GM18951 (cell line): ENCODE results near the gene CARNS1.
"Not testable (repeated sequence)": the region's sequence is repeated elsewhere in the genome, so short reads cannot be mapped to it uniquely, and the experiment has no call there.

Experiments used
- POLR2A ChIP-seq: IDR thresholded peaks from 4 replicates; pipeline ENCODE4 v1.6.1; 2011; ENCODE audit warnings: mild to moderate bottlenecking; ENCODE audit not compliant: insufficient read length, insufficient read depth; ENCODE audit errors: extremely low read depth
- in situ Hi-C: fragments of 300-500 bp; cut with MboI; formaldehyde crosslinking; loops from one replicate; pipeline ENCODE4 v1.12.0; 2022; ENCODE audit warnings: low sequenced_read_pairs, mixed read lengths, inconsistent platforms; ENCODE audit not compliant: unreplicated experiment

CARNS1 gene

GRCh38 chr11:67413266-67413849 is 2.1 kb upstream of the CARNS1 start:
- in situ Hi-C loops: no loop called here
- no peak for TF ChIP-seq POLR2A

- in situ Hi-C loops: no loop called here
- TF ChIP-seq POLR2A: no peak
Measured at GRCh38 chr11:67416416-67417335, 1.2 kb downstream of the CARNS1 start.

GRCh38 chr11:67417425-67417824 is 1.9 kb downstream of the CARNS1 start:
- TF ChIP-seq POLR2A: no peak
- in situ Hi-C loops: no loop called here

- TF ChIP-seq POLR2A: no peak
- in situ Hi-C loops: no loop called here
Measured at GRCh38 chr11:67418476-67419281, 3.2 kb downstream of the CARNS1 start.

- in situ Hi-C loops: no loop called here
Measured at GRCh38 chr11:67419325-67420049, 4.0 kb downstream of the CARNS1 start.

GRCh38 chr11:67420147-67420645 is 4.7 kb downstream of the CARNS1 start:
- TF ChIP-seq POLR2A: no peak
- in situ Hi-C loops: no loop called here

More at GRCh38 chr11:67419325-67420049, 4.0 kb downstream of the CARNS1 start:
- no peak for TF ChIP-seq POLR2A

GRCh38 chr11:67420646-67421429 is 5.4 kb downstream of the CARNS1 start:
- peak; percentile 67 for TF ChIP-seq POLR2A
- in situ Hi-C loops: no loop called here

GRCh38 chr11:67421430-67422031 is 6.1 kb downstream of the CARNS1 start:
- in situ Hi-C loops: no loop called here
- no peak for TF ChIP-seq POLR2A

GRCh38 chr11:67422891-67423290 is 7.4 kb downstream of the CARNS1 start:
- in situ Hi-C loops: no loop called here
- no peak for TF ChIP-seq POLR2A

GRCh38 chr11:67423466-67423865 is 8.0 kb downstream of the CARNS1 start:
- in situ Hi-C loops: no loop called here

GRCh38 chr11:67423891-67424613 is 8.6 kb downstream of the CARNS1 start:
- no peak for TF ChIP-seq POLR2A
- in situ Hi-C loops: no loop called here

More at GRCh38 chr11:67423466-67423865, 8.0 kb downstream of the CARNS1 start:
- no peak for TF ChIP-seq POLR2A

GRCh38 chr11:67427364-67427859 is 11.9 kb downstream of the CARNS1 start:
- in situ Hi-C loops: not testable (repeated sequence)
